ENCODE results near the gene OR1J4. TPM values are rescaled to one million over a fixed set of nuclear protein-coding genes. Genes with fewer than 3 reads are reported as not detected.
"Not testable (repeated sequence)": the region's sequence is repeated elsewhere in the genome, so short reads cannot be mapped to it uniquely, and the experiment has no call there.

Gene OR1J4
- total RNA-seq, 3 donors from 2014 or later: not detected

- no peak overlapping the region for H3K27ac ChIP-seq
- H3K4me1 ChIP-seq: no peaks in the 10 kb centered on the region
- no peak overlapping the region for H3K4me3 ChIP-seq
- no peaks in the 10 kb centered on the region for H3K27me3 ChIP-seq
- intact Hi-C loops (cut with DNase I; ENCODE audit: low total_unique reads): no loop called here
- H3K36me3 ChIP-seq: no peaks in the 10 kb centered on the region
- TF ChIP-seq CTCF (IDR thresholded peaks at IDR 0.05): no peak
- TF ChIP-seq POLR2A (IDR thresholded peaks at IDR 0.05): no peak
- TF ChIP-seq POLR2AphosphoS5 (IDR thresholded peaks at IDR 0.05): no peak
- no peak for DNase-seq (ENCODE audit: low spot score in 2 of 2)
- H3K9me3 ChIP-seq: no peaks in the 10 kb centered on the region
These were observed 435 bp downstream of the OR1J4 start for GRCh38 chr9:122519376-122519775.

- Histone ChIP-seq H3K9me3 (no peaks in the 10 kb centered on the region), H3K4me1 (no peaks in the 10 kb centered on the region), H3K27me3 (no peaks in the 10 kb centered on the region), H3K27ac (no peak overlapping the region), H3K4me3 (no peak overlapping the region), H3K36me3 (no peaks in the 10 kb centered on the region)
- intact Hi-C loops (cut with DNase I; ENCODE audit: low total_unique reads): no loop called here
- TF ChIP-seq POLR2AphosphoS5 (IDR thresholded peaks at IDR 0.05): no peak
- no peak for TF ChIP-seq POLR2A (IDR thresholded peaks at IDR 0.05)
- TF ChIP-seq CTCF (IDR thresholded peaks at IDR 0.05): no peak
- DNase-seq (ENCODE audit: low spot score in 2 of 2): no peak
These were observed 7.7 kb downstream of the OR1J4 start for GRCh38 chr9:122526602-122527001.

DNA sequence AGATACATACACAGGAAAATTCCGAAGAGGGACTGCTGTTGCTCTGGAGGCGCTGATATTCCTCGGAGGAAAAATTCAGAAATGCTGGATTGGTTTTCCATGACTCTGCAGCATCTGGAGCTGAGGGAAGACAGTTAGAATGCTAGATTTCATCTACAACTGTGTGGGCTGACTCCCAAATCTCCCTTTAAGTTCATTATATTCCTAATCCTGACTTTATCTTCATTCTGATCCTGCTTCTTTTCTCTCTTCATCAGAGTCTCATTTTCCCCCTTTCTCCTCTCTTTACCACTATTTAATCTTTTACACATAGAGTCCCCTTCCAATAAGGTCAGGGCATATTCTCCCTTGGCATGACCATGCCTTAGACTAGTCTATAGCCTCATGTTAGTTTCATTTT lies 8.3 kb downstream of the OR1J4 start, which contains the start of gene OR1N1:
Gene OR1N1 (minus strand): TSS at position 101 of the 400 bp plus-strand sequence. CDS start 0 bp downstream, at position 101.
- intact Hi-C loops (cut with DNase I; ENCODE audit: low total_unique reads): no loop called here
- Histone ChIP-seq H3K27ac (no peak within 1 kb of the TSS), H3K9me3 (no peaks in the 10 kb centered on the region), H3K4me1 (no peaks in the 10 kb centered on the region), H3K27me3 (no peaks in the 10 kb centered on the region), H3K36me3 (no peaks in the 10 kb centered on the region), H3K4me3 (no peak within 1 kb of the TSS)
- no peak for TF ChIP-seq CTCF (IDR thresholded peaks at IDR 0.05)
- TF ChIP-seq POLR2AphosphoS5 (IDR thresholded peaks at IDR 0.05): no peak
- TF ChIP-seq POLR2A (IDR thresholded peaks at IDR 0.05): no peak
- no peak for DNase-seq (ENCODE audit: low spot score in 2 of 2)

GRCh38 chr9:122531157-122531556 lies 12.2 kb downstream of the OR1J4 start:
- H3K36me3 ChIP-seq; H3K9me3 ChIP-seq; H3K27me3 ChIP-seq; H3K4me1 ChIP-seq; H3K4me3 ChIP-seq; DNase-seq (ENCODE audit: low spot score in 2 of 2); H3K27ac ChIP-seq: not testable (repeated sequence)
- intact Hi-C loops (cut with DNase I; ENCODE audit: low total_unique reads): loop anchor here (10.0 kb wide), 1 partner anchor 1084 kb away; no protein-coding TSS in a partner anchor

DNA sequence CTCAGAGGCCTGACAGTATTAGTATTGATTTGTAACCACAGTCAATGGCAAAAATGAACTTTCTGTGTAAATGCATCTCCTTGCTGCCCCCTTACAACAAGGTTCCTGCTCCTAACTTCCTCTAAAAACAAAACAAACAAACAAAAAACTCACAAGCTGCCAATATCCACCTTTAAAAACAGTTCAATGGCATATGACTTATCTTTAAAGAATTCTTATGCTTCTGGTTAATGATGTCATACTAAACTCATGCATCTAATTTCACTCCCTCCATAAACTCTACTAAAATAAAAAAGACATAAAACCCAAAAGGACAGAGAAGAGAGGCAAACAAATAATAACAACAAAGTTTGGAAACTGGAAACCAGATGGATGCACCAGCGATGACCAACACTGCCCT lies 17.2 kb downstream of the OR1J4 start:
- TF ChIP-seq POLR2AphosphoS5 (IDR thresholded peaks at IDR 0.05): no peak
- intact Hi-C loops (cut with DNase I; ENCODE audit: low total_unique reads): loop anchor here (10.0 kb wide), 1 partner anchor 1079 kb away; no protein-coding TSS in a partner anchor
- no peak for DNase-seq (ENCODE audit: low spot score in 2 of 2)
- no peaks in the 10 kb centered on the region for H3K36me3 ChIP-seq
- H3K4me1 ChIP-seq: no peaks in the 10 kb centered on the region
- no peak overlapping the region for H3K27ac ChIP-seq
- peaks cover 6% of the 10 kb centered on the region in 2 donors for H3K9me3 ChIP-seq
- no peak overlapping the region for H3K4me3 ChIP-seq
- no peaks in the 10 kb centered on the region for H3K27me3 ChIP-seq

DNA sequence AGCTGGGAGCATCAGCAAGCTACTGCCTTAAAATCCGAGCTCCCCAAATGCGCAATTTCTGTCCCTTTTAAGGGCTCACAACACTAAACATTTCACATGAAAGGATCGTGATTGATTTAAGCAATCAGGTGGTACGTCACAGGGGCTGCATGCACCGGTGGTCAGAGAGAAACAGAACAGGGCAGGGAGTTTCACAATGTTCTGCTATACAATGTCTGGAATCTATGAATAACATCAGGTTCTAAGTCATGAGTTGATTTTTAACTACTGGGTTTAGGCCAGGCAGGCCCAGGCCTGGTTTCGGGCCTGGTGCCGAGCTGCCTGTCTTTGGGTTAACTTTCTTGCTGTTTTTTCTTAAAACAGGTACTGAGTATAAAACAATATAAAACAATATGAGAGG lies 18.1 kb downstream of the OR1J4 start:
- not testable (repeated sequence) for H3K9me3 ChIP-seq; DNase-seq (ENCODE audit: low spot score in 2 of 2); H3K4me1 ChIP-seq; H3K36me3 ChIP-seq; H3K4me3 ChIP-seq; H3K27ac ChIP-seq; H3K27me3 ChIP-seq
- intact Hi-C loops (cut with DNase I; ENCODE audit: low total_unique reads): loop anchor here (10.0 kb wide), 1 partner anchor 1078 kb away; no protein-coding TSS in a partner anchor

DNA sequence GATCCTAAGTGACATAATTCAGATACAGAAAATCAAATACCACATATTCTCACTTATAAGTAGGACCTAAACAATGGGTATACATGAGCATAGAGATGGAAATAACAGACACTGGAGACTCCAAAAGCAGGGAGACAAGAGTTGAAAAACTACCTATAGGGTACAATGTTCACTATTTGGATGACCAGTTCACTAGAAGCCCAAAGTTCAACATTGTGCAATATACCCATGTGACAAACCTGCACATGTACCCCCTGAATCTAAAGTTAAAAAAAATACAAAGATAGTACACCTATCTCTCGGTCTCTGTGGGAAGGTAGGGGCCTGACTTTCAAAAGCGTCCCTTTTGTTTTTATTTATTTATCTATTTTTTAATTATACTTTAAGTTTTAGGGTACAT lies 19.8 kb downstream of the OR1J4 start:
- H3K4me3 ChIP-seq: no peak overlapping the region
- no peaks in the 10 kb centered on the region for H3K36me3 ChIP-seq
- TF ChIP-seq POLR2A (IDR thresholded peaks at IDR 0.05) (no peak), CTCF (IDR thresholded peaks at IDR 0.05) (no peak), POLR2AphosphoS5 (IDR thresholded peaks at IDR 0.05) (no peak)
- intact Hi-C loops (cut with DNase I; ENCODE audit: low total_unique reads): loop anchor here (10.0 kb wide), 1 partner anchor 1076 kb away; no protein-coding TSS in a partner anchor
- H3K27me3 ChIP-seq: no peaks in the 10 kb centered on the region
- peaks cover 6% of the 10 kb centered on the region in 2 donors for H3K9me3 ChIP-seq
- no peak for DNase-seq (ENCODE audit: low spot score in 2 of 2)
- H3K27ac ChIP-seq: no peak overlapping the region
- no peaks in the 10 kb centered on the region for H3K4me1 ChIP-seq

Data from breast epithelium (tissue), 4 donors.